BLaER1 treated with 17β-estradiol and CSF1 and Interleukin-3, amounts not matched to agents 10 nM and 100 nM (cell line): ENCODE data around the gene CEMIP2.
"Not testable (repeated sequence)": the region's sequence is repeated elsewhere in the genome, so short reads cannot be mapped to it uniquely, and the experiment has no call there.

Experiments
- H3K27ac ChIP-seq, 11 experiments: shearing (Covaris generic); formaldehyde crosslinking; 2 replicates each; pipeline ENCODE4 v1.8.1; 2022
- H3K27me3 ChIP-seq, 11 experiments: shearing (Covaris generic); formaldehyde crosslinking; 2 replicates each; pipeline ENCODE4 v1.8.1; 2022
- H3K36me3 ChIP-seq, 11 experiments: shearing (Covaris generic); formaldehyde crosslinking; 2 replicates each; pipeline ENCODE4 v1.8.1; 2022
- H3K4me1 ChIP-seq, 10 experiments: shearing (Covaris generic); formaldehyde crosslinking; 2 replicates each; pipeline ENCODE4 v1.8.1; 2022
- H3K4me2 ChIP-seq, 11 experiments: shearing (Covaris generic); formaldehyde crosslinking; 2 replicates each; pipeline ENCODE4 v1.8.1; 2022
- H3K4me3 ChIP-seq, 10 experiments: shearing (Covaris generic); formaldehyde crosslinking; 2 replicates each; pipeline ENCODE4 v1.8.1; 2022
- H3K9ac ChIP-seq, 11 experiments: shearing (Covaris generic); formaldehyde crosslinking; 2 replicates each; pipeline ENCODE4 v1.8.1; 2022
- H3K9me3 ChIP-seq, 11 experiments: shearing (Covaris generic); formaldehyde crosslinking; replicated peaks in 1 of 11; 2 replicates each; pipeline ENCODE4 v1.8.1; 2022
- H4K20me1 ChIP-seq, 11 experiments: shearing (Covaris generic); formaldehyde crosslinking; 2 replicates each; pipeline ENCODE4 v1.8.1; 2022
- Cebpa-rat ChIP-seq, 11 experiments: shearing (Covaris generic); IDR thresholded peaks; 2 replicates each; pipeline ENCODE4 v1.8.1; 2022

Gene CEMIP2

GRCh38 chr9:71704796-71705195 is 63.5 kb downstream of the CEMIP2 start:
- Histone ChIP-seq H4K20me1 (no peaks in the 10 kb centered on the region), H3K4me3 (no peak overlapping the region), H3K27me3 (no peaks in the 10 kb centered on the region), H3K4me1 (no peaks in the 10 kb centered on the region), H3K4me2 (no peak overlapping the region), H3K36me3 (peaks cover 67 to 98% (median 87%) of the 10 kb centered on the region in 11 experiments), H3K9me3 (no peaks in the 10 kb centered on the region), H3K9ac (no peak overlapping the region), H3K27ac (no peak overlapping the region)
- TF ChIP-seq Cebpa-rat (IDR thresholded peaks at IDR 0.05), result no peak

DNA sequence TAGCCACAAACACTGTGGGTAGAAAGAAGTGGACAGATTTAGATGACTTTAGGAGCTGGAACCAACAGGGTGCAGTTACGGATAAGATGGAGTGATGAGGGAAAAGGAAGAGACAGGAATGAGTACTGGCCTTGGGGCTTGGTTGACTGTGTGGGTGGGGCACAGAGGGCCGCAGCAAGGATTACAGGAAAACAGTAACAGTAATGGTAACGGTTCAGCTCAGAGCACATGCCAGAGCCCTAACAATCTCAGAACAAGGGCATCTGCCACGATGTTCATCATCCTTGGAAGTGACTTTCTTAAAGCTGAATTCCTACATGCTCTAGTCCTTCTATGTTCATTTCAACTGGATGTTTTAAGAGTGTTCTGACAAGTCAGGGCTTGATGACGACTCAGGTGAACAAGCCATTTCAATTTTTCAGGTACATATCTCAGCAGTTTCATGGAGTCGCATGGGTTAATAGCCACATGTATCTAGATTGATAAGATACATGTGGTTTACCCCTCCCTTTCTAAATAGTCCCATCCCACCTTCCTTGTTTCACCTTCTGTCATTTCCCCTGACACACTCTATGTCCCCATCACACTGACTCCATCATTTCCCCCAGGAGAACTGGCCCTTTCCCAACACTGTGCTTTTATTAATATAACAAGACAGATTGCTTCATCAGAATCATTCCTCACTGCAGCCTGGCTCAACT is 65.0 kb downstream of the CEMIP2 start:
- H3K27ac ChIP-seq, result no peak overlapping the region
- no peaks in the 10 kb centered on the region for H3K27me3 ChIP-seq
- TF ChIP-seq Cebpa-rat (IDR thresholded peaks at IDR 0.05), result no peak
- no peak overlapping the region for H3K4me3 ChIP-seq
- H3K9ac ChIP-seq, result no peak overlapping the region
- H4K20me1 ChIP-seq, result no peaks in the 10 kb centered on the region
- H3K36me3 ChIP-seq, result peaks cover 65 to 98% (median 87%) of the 10 kb centered on the region in 11 experiments
- H3K9me3 ChIP-seq, result no peaks in the 10 kb centered on the region
- H3K4me2 ChIP-seq, result no peak overlapping the region
- H3K4me1 ChIP-seq, result no peaks in the 10 kb centered on the region

GRCh38 chr9:71697882-71698281 is 70.4 kb downstream of the CEMIP2 start:
- Histone ChIP-seq H3K27ac (no peak overlapping the region), H3K27me3 (no peaks in the 10 kb centered on the region), H3K36me3 (peaks cover 61 to 100% (median 93%) of the 10 kb centered on the region in 11 experiments), H3K9me3 (no peaks in the 10 kb centered on the region), H4K20me1 (no peaks in the 10 kb centered on the region), H3K4me3 (no peak overlapping the region), H3K4me2 (no peak overlapping the region), H3K4me1 (peaks cover 0 to 9% (median 0%) of the 10 kb centered on the region in 10 experiments; a peak in 4 of 20 replicates), H3K9ac (no peak overlapping the region)
- TF ChIP-seq Cebpa-rat (IDR thresholded peaks at IDR 0.05), result no peak

- no peak overlapping the region for H3K9ac ChIP-seq
- TF ChIP-seq Cebpa-rat (IDR thresholded peaks at IDR 0.05), result no peak
- no peak overlapping the region for H3K4me3 ChIP-seq
- H3K4me1 ChIP-seq, result peaks cover 0 to 41% (median 0%) of the 10 kb centered on the region in 10 experiments; a peak in 5 of 20 replicates
- H3K4me2 ChIP-seq, result no peak overlapping the region
- H3K36me3 ChIP-seq, result peaks cover 55 to 100% (median 87%) of the 10 kb centered on the region in 11 experiments
- H4K20me1 ChIP-seq, result no peaks in the 10 kb centered on the region
- H3K27ac ChIP-seq, result no peak overlapping the region
- H3K9me3 ChIP-seq, result no peaks in the 10 kb centered on the region
- H3K27me3 ChIP-seq, result no peaks in the 10 kb centered on the region
These were observed 74.0 kb downstream of the CEMIP2 start for GRCh38 chr9:71694332-71694731.

DNA sequence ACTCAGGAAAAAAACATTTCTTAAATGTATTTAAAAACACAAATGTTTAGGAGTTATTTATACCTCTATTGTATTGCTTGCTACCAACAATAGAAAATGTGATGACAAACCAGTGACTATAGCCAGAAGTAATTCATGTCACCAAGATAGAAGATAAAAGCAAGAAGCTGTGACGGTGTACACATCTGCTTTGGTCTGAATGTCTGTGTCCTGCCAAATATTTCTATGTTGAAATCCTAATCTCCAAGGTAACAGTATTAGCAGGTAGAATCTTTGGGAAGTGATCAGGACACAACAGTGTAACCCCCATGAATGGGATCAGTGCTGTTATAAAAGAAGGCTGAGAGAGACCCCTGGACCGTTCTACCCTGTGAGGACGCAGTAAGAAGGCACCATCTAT is 74.7 kb downstream of the CEMIP2 start:
- Histone ChIP-seq H3K4me3 (no peak overlapping the region), H4K20me1 (no peaks in the 10 kb centered on the region), H3K27me3 (no peaks in the 10 kb centered on the region), H3K36me3 (peaks cover 56 to 100% (median 87%) of the 10 kb centered on the region in 11 experiments), H3K9ac (no peak overlapping the region), H3K9me3 (peaks cover 0 to 2% (median 0%) of the 10 kb centered on the region in 11 experiments; a peak in 1 of 22 replicates), H3K4me1 (peaks cover 0 to 41% (median 0%) of the 10 kb centered on the region in 10 experiments; a peak in 5 of 20 replicates), H3K4me2 (no peak overlapping the region; a peak in 1 of 22 replicates), H3K27ac (no peak overlapping the region)
- TF ChIP-seq Cebpa-rat (IDR thresholded peaks at IDR 0.05), result no peak

DNA sequence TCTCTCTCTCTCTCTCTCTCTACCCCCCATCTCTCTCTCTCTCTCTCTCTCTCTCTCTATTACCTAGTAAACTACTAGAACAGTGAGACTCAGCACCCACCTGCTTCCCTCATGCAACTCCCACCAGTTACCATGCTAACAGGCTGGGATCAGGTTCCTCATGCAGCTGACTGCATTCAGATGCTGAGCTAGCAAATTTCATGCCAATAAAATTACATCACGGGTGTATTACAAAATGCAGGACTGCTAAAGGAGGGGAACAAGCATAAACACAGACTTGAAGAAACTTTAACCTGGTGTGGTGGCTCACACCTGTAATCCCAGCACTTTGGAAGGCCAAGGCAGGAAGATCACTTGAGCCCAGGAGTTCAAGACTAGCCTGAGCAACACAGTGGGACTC is 76.0 kb downstream of the CEMIP2 start:
- no peaks in the 10 kb centered on the region for H4K20me1 ChIP-seq
- H3K27me3 ChIP-seq, result no peaks in the 10 kb centered on the region
- H3K36me3 ChIP-seq, result peaks cover 59 to 100% (median 87%) of the 10 kb centered on the region in 11 experiments
- H3K27ac ChIP-seq, result peak overlapping the region in 1 of 11 experiments; percentile 28; a peak in 2 of 22 replicates
- peaks cover 0 to 41% (median 0%) of the 10 kb centered on the region in 10 experiments; a peak in 5 of 20 replicates for H3K4me1 ChIP-seq
- no peak overlapping the region for H3K4me3 ChIP-seq
- H3K9ac ChIP-seq, result no peak overlapping the region
- H3K9me3 ChIP-seq, result peaks cover 0 to 10% (median 4%) of the 10 kb centered on the region in 11 experiments; a peak in 2 of 22 replicates
- H3K4me2 ChIP-seq, result peak overlapping the region in 3 of 11 experiments; percentile 31 to 75 (median 50); a peak in 5 of 22 replicates
- TF ChIP-seq Cebpa-rat (IDR thresholded peaks at IDR 0.05), result no peak

GRCh38 chr9:71691576-71691975 is 76.7 kb downstream of the CEMIP2 start:
- peak overlapping the region in 1 of 11 experiments; percentile 9; a peak in 1 of 22 replicates for H3K27ac ChIP-seq
- peak overlapping the region in 2 of 11 experiments; percentile 40 to 75; a peak in 2 of 22 replicates for H3K4me2 ChIP-seq
- peaks cover 0 to 10% (median 4%) of the 10 kb centered on the region in 11 experiments; a peak in 3 of 22 replicates for H3K9me3 ChIP-seq
- peaks cover 0 to 45% (median under 1%) of the 10 kb centered on the region in 10 experiments; a peak in 13 of 20 replicates for H3K4me1 ChIP-seq
- not testable (repeated sequence) for H3K27me3 ChIP-seq, H3K4me3 ChIP-seq, H4K20me1 ChIP-seq, H3K9ac ChIP-seq
- peaks cover 53 to 99% (median 85%) of the 10 kb centered on the region in 11 experiments for H3K36me3 ChIP-seq

GRCh38 chr9:71690689-71691435 is 77.5 kb downstream of the CEMIP2 start:
- Histone ChIP-seq H3K27me3 (no peaks in the 10 kb centered on the region), H3K4me3 (no peak overlapping the region), H3K4me2 (peak overlapping the region in 2 of 11 experiments; percentile 40 to 75; a peak in 3 of 22 replicates), H3K9ac (no peak overlapping the region), H4K20me1 (no peaks in the 10 kb centered on the region), H3K27ac (0 out of 22 replicates have a peak overlapping the region, but pooled peaks of 1 of the 11 experiments have one; percentile 9), H3K9me3 (peaks cover 0 to 11% (median 5%) of the 10 kb centered on the region in 11 experiments; a peak in 3 of 22 replicates), H3K4me1 (peaks cover 6 to 52% (median 8%) of the 10 kb centered on the region in 10 experiments), H3K36me3 (peaks cover 49 to 98% (median 84%) of the 10 kb centered on the region in 11 experiments)
- TF ChIP-seq Cebpa-rat (IDR thresholded peaks at IDR 0.05), result no peak
